Activated naive CD8-positive, alpha-beta T cell treated with anti-CD3 and anti-CD28 coated beads for 36 hours (primary cell): ENCODE measurements around the gene SMURF1. TPM values are rescaled to one million over a fixed set of nuclear protein-coding genes. Genes with fewer than 3 reads are reported as not detected.

ENCODE experiments used
- DNase-seq: peaks from one replicate; pipeline ENCODE4 v3.0.0; 2021
- H3K27ac Mint-ChIP-seq: one replicate; pipeline ENCODE4 v1.8.0; 2022; ENCODE audit warnings: mild to moderate bottlenecking, moderate library complexity, mixed read lengths
- H3K27me3 Mint-ChIP-seq: one replicate; pipeline ENCODE4 v1.8.0; 2022; ENCODE audit warnings: mild to moderate bottlenecking, mixed read lengths
- H3K36me3 Mint-ChIP-seq: one replicate; pipeline ENCODE4 v1.8.0; 2021; ENCODE audit warnings: mild to moderate bottlenecking, mixed read lengths
- H3K4me1 Mint-ChIP-seq: one replicate; pipeline ENCODE4 v1.8.0; 2021; ENCODE audit warnings: mixed read lengths
- H3K4me3 Mint-ChIP-seq: one replicate; pipeline ENCODE4 v1.8.0; 2022; ENCODE audit warnings: mild to moderate bottlenecking, moderate library complexity, mixed read lengths
- H3K9me3 Mint-ChIP-seq: one replicate; pipeline ENCODE4 v1.8.0; 2022; ENCODE audit warnings: mixed read lengths
- total RNA-seq, 2 experiments: library from RNA; stranded (reverse); gene quantifications; one replicate each; pipeline ENCODE4 v1.2.3, GENCODE V29; 2021

The SMURF1 gene
- total RNA-seq, 2 experiments from 2014 or later, result 12.3 TPM

DNA sequence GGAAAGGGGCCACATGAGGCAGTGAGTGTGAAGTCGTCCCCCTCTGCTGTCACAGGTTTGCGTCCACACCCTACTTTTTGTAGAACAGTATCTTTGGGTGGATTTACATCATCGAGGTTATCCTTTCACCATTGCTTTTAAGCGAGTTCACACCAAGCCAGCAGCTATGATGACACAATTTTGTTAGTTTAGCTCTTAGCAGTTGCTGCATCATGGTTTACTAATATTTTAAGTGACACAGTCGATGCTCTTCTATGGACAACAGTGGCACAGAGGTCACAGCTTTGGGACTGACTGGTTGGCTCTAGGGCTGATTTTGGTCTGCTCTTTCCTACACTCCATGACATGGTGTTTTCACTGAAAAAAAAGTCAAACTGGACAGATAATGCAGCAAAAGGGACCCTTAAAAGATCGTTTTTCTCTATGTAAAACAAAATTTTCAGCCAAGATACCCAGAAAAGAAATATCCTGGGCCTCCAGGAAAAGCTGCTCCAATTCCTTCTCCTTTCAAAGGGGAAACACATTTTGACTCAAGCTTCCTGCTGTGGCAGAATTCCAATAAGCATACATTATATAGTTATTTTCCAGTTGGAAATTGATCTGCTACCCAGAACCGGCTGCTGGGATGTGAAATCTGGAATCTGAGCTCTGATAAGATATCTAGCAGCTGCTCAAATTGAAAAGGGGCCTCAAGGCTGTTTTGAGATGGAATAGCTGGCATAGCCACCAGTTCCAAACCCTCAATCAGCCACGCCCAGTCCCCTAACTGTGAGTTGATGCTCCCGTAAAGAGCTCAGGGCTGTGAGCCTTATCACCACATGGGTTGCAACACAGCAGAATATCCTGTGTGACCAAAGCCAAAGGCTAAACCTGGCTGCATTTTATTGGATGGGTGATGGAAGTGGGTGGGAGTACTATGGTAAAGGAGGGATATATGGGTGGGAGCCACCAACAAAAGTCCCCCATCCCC lies 114.2 kb downstream of the SMURF1 start:
- peak overlapping the region; percentile 57 for H3K27ac Mint-ChIP-seq
- no peak overlapping the region for H3K4me3 Mint-ChIP-seq
- H3K9me3 Mint-ChIP-seq, result no peaks in the 10 kb centered on the region
- no peak for DNase-seq
- H3K27me3 Mint-ChIP-seq, result no peaks in the 10 kb centered on the region
- peaks cover 4% of the 10 kb centered on the region for H3K4me1 Mint-ChIP-seq
- peaks cover 8% of the 10 kb centered on the region for H3K36me3 Mint-ChIP-seq

DNA sequence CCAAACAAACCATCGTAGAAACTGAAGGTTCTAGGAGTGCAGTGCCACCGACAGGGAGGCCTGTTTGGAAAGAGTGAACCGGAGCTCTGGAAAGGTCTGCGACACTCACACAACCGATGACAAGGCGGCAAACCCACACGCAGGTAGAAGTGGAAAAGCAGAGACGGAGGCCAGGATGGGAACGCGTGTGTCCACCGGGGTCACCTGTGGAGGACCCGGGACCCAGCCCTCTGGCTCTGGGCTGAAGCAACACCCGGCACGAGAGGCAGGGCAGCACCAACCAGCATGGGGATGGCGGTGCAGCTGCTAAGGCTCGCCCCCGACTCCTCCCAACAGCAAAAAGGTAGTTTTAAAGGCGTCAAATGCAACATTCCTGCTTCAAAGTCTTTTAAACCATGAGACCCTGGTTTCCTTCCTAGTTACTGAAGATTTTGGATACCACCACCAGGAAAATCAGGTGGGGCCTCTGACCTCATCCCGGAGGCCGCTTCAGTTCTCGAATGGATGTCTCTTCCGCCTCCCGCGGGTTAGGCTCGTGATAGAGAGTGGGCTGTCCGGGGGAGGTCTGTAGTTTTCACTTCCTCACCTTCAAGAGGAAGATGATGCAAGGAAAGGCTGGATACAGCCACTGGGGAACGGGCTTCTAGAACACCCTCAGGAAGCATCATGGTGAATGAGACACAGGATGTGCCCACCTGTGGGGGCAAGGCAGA lies 115.5 kb downstream of the SMURF1 start:
- Mint-ChIP-seq H3K36me3 (peaks cover 8% of the 10 kb centered on the region), H3K4me1 (peaks cover 4% of the 10 kb centered on the region), H3K9me3 (no peaks in the 10 kb centered on the region), H3K4me3 (no peak overlapping the region), H3K27me3 (no peaks in the 10 kb centered on the region), H3K27ac (peak overlapping the region; percentile 57)
- no peak for DNase-seq

DNA sequence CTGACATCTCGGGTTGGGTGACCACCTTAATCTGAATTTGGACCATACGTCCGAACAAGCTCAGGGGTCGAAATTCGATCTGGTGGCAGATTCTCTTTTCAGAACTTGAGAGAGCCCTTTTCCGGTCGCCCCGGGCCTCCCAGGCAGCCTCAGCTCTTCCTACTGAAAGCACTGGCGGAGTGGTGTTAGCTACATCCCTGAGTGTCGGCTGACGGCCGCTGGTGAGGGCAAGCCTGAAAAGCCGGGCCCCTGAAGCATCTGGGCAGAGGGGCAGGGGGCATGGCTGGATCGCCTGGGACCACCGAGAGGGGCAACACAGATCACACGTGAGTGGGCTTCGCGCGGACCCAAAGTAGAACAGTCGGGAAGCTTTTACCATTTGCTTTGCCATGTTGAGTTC lies 116.1 kb downstream of the SMURF1 start:
- Mint-ChIP-seq H3K27me3 (no peaks in the 10 kb centered on the region), H3K4me3 (no peak overlapping the region), H3K27ac (no peak overlapping the region), H3K9me3 (no peaks in the 10 kb centered on the region), H3K36me3 (peaks cover 14% of the 10 kb centered on the region), H3K4me1 (peaks cover 4% of the 10 kb centered on the region)
- no peak for DNase-seq

DNA sequence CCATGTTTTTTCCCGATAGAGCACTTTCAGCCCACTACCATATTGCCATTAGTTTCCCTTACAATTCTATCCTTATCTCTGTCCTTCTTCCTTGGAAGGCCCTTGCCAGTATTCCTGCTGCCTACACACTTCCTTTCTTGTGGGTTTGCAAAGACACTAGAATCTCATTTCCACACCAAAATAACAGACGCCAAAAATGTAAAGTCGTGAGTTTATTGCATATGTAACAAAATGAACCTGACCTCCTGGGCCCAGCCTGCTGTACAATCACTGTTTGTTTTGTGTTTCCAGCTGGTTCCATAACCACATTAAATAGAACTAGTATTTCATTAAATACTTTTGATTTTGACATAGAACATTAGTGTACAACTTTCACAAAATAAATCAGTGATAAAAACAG lies 116.7 kb downstream of the SMURF1 start:
- H3K36me3 Mint-ChIP-seq, result peaks cover 15% of the 10 kb centered on the region
- H3K4me1 Mint-ChIP-seq, result peaks cover 4% of the 10 kb centered on the region
- no peak overlapping the region for H3K4me3 Mint-ChIP-seq
- H3K9me3 Mint-ChIP-seq, result no peaks in the 10 kb centered on the region
- no peaks in the 10 kb centered on the region for H3K27me3 Mint-ChIP-seq
- DNase-seq, result no peak
- H3K27ac Mint-ChIP-seq, result peak overlapping the region; percentile 49

DNA sequence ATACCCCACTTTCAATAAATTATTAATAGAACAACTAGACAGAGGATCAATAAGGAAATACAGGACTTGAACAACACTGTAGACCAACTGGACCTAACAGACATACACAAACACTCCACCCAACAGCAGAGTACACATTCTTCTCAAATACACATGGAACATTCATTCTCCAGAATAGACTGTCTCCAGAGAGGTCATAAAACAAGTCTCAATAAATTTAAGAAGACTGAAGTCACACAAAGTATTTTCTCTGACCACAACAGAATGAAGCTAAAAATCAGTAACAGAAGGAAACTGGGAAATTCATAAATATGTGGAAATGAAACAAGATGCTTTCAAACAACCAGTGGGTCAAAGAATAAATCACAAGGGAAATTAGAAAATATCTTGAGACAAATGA lies 119.8 kb downstream of the SMURF1 start:
- no peak overlapping the region for H3K4me3 Mint-ChIP-seq
- H3K27me3 Mint-ChIP-seq, result no peaks in the 10 kb centered on the region
- H3K9me3 Mint-ChIP-seq, result no peaks in the 10 kb centered on the region
- no peak for DNase-seq
- no peak overlapping the region for H3K27ac Mint-ChIP-seq
- peaks cover 4% of the 10 kb centered on the region for H3K4me1 Mint-ChIP-seq
- peaks cover 31% of the 10 kb centered on the region for H3K36me3 Mint-ChIP-seq

DNA sequence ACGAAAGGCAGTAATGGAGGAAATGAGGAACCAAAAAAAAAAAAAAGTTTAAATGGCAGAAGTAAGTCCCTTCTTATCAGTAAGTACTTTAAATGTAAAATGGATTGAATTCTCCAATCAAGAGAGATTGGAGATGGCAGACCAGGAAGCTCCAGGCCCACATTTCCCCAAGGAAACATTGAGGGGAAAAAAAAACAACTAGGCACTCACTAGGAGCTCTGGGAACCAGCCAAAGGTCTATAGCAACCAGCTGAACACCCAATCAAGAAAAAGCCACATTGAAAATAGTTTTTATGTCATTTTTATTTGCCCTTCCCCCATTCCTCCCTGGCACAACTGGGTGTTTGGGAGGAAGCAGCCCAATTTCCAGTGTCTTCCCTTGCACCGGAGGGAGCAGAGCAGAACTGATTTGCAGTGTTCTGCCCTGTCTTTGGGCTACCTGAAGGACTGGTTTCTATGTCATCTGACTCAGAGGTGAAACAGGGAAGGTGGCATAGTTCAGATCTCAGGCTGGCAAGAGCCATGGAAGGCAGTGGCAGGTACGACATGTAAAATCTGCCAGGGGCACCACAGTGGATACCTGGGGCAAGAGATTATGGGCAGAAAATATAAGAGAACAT lies 121.9 kb downstream of the SMURF1 start:
- Mint-ChIP-seq H3K4me1 (no peaks in the 10 kb centered on the region), H3K27ac (no peak overlapping the region), H3K27me3 (no peaks in the 10 kb centered on the region), H3K9me3 (no peaks in the 10 kb centered on the region), H3K36me3 (peaks cover 34% of the 10 kb centered on the region), H3K4me3 (no peak overlapping the region)
- DNase-seq, result no peak

DNA sequence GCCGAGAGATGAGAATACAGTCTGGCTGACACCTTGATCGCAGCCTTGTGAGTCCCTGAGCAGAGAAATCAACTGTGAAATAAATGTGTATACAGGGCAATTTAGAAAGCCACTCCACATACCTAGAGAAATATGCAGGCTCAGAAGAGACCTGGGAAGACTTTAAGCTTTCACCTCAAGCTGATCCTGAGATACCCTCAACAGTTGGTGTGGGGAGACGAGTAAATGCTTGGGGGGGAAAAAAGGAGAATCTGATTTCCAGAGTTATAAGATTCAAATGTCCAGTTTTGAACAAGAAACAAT lies 123.5 kb downstream of the SMURF1 start:
- Mint-ChIP-seq H3K4me3 (no peak overlapping the region), H3K4me1 (peaks cover 2% of the 10 kb centered on the region), H3K27ac (no peak overlapping the region)

DNA sequence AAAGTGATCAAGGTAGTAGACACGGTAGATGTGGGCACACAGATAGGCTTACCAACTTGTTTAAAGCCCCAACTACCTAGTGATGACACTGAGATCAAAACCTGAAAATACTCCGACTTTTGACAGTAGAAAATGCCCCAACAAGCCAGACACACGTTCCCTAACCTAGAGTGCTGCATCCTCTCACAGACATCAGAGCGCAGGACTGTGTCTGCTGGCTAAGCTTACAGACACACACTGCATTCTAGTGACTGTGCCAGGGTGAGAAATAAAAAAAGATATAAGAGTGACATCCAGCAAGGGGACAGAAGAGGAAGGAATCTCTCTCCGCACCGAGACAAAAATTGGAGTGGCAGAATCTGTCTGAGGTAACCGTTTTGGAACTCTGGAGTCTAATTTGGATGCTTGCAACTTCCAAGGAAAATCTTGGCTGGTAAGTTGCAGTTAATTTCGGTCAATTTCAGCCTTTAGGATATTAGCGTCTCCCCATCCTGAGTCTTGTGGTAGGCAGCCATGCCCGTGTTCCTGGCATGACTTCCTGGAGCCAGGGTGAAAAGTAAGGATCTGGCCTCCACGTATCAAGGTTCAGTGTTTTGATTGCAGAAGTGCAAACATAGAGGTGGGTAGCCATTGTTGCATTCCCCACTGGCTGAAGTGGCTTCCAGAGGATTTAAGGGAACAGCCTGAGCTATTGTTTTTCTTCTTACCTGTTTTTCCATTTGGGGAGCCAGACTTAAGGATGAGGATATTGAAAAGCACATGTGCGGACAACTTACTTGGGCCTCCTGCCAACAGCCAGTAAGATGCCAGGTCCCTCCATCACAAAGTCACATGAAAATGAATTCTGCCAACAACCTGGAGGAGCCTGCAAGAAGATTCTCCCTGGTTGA lies 124.1 kb downstream of the SMURF1 start:
- H3K27me3 Mint-ChIP-seq, result no peaks in the 10 kb centered on the region
- peaks cover 2% of the 10 kb centered on the region for H3K4me1 Mint-ChIP-seq
- H3K4me3 Mint-ChIP-seq, result no peak overlapping the region
- no peak for DNase-seq
- no peaks in the 10 kb centered on the region for H3K9me3 Mint-ChIP-seq
- peaks cover 53% of the 10 kb centered on the region for H3K36me3 Mint-ChIP-seq
- no peak overlapping the region for H3K27ac Mint-ChIP-seq

More for the DNA sequence above, 123.5 kb downstream of the SMURF1 start:
- H3K9me3 Mint-ChIP-seq, result no peaks in the 10 kb centered on the region
- peaks cover 48% of the 10 kb centered on the region for H3K36me3 Mint-ChIP-seq
- no peaks in the 10 kb centered on the region for H3K27me3 Mint-ChIP-seq
- DNase-seq, result no peak

DNA sequence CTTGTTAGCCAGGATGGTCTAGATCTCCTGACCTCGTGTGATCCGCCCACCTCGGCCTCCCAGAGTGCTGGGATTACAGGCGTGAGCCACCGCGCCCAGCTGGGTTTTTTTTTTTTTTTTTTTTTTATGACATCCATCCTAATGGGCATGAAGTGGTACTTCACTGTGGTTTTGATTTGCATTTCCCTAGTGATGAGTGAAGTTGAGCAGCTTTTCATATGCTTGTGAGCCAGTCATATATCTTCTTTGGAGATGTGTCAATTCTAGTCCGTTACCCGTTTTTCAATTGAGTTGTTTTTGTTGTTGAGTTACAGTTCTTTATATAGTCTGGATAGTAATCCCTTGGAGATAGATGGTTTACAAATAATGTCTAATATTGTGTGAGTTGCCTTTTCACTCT lies 127.7 kb downstream of the SMURF1 start:
- DNase-seq, result no peak
- H3K27ac Mint-ChIP-seq, result no peak overlapping the region
- H3K4me1 Mint-ChIP-seq, result peaks cover 2% of the 10 kb centered on the region
- peaks cover 63% of the 10 kb centered on the region for H3K36me3 Mint-ChIP-seq
- no peaks in the 10 kb centered on the region for H3K9me3 Mint-ChIP-seq
- no peak overlapping the region for H3K4me3 Mint-ChIP-seq
- H3K27me3 Mint-ChIP-seq, result no peaks in the 10 kb centered on the region

DNA sequence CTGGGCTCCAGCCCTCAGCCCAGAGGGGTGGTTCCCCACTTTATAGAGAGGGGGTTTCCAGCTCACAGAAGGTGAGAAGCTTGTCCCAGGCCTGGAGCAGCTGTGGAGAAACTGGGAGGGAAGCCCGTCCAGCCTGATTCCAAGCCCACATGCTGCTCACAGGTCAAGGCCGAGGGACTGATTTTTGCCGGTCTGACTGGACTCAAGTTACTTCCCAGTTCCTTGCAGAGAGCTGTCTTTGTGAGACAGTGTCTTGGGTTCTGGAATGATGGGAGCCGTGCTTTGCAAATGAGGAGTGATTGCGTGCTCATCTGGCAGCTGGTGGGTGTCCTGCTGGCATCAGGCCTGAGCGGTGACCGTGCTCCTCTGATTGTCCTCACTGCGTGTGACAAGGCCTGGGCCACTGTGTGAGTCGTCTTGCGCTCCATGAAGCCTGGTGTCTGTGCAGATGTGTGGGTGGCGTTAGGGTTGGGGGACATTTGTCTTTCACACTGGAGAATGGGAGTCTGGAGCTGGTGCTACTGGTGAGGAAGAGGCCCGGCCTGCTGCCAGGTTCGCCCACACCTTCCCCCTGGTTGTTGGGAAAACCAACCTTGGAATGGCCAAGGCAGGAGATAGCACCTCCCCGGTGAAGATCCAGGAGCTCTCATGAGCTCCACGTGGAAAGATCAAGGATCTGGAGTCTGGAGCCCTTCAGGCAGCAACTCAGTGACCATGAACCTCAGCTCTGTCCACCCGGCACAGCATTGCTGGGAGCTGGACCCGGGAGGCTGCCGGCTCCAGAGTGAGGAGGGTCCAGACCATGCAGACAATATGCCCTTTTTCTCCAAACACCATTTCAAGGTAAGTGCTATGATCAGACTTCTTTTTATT lies 129.6 kb downstream of the SMURF1 start:
- H3K27me3 Mint-ChIP-seq, result no peaks in the 10 kb centered on the region
- no peak for DNase-seq
- peaks cover 63% of the 10 kb centered on the region for H3K36me3 Mint-ChIP-seq
- H3K4me1 Mint-ChIP-seq, result peaks cover 2% of the 10 kb centered on the region
- H3K9me3 Mint-ChIP-seq, result no peaks in the 10 kb centered on the region
- H3K27ac Mint-ChIP-seq, result no peak overlapping the region
- no peak overlapping the region for H3K4me3 Mint-ChIP-seq

DNA sequence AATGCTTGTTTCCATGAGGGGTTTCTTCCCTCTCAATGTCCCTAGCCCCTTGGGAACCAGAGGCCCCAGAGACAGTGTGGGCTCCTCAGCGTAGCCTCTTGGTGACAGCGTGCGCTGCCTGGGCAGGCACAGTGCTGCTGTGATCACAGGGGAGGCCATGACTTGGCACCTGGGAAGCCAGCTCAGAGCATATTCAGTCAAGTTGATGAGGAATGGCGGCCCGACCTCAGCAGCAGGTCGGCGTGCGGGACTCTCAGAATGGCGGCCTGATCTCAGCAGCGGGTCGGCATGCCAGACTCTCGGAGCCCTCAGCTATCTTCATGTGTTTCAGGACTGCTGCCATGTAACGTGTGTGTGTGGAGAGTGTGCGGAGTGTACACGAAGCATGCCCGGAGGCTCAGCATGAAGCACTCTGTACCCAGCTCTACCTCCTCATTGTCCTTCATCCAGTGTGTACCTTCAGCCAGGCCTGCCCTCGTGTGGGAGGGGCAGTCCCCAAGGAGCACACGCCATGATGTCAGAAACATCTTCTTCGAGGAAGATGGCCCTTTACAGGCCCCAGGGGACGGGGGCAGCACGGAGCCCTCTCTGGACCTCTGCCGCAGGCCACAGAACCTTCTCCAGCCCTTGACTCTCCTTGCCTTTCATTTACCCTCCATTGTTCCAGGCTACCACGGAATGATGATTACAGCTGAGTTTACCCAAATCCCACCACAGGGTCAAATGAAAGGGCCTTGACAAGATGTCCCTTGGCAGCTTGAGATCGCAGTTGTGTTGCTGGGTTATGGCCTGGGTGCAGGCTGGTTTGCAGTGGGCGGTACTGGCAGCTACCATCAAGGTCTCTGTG lies 130.4 kb downstream of the SMURF1 start:
- DNase-seq, result no peak
- H3K4me1 Mint-ChIP-seq, result peaks cover 2% of the 10 kb centered on the region
- no peak overlapping the region for H3K27ac Mint-ChIP-seq
- H3K4me3 Mint-ChIP-seq, result no peak overlapping the region
- peaks cover 58% of the 10 kb centered on the region for H3K36me3 Mint-ChIP-seq
- no peaks in the 10 kb centered on the region for H3K27me3 Mint-ChIP-seq
- H3K9me3 Mint-ChIP-seq, result no peaks in the 10 kb centered on the region

DNA sequence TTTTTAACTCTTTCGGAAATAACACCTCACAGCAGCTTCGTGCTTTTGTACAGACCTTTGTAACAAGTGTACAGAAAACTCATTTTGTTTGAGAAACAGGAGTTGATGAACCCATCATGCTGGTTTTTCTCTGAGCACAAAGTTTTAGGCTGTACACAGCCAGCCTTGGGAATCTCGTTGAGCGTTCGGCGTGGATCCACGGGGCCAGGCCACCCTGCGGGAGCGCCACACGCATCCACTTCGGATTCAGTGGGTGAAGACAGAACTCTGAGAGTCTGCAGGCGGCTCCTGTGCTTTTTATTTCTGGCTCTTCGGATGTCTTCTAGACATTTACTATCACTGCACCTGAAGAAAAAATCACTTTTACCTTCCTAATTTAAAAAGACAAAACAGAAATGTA lies 131.2 kb downstream of the SMURF1 start:
- H3K9me3 Mint-ChIP-seq, result no peaks in the 10 kb centered on the region
- no peak for DNase-seq
- no peaks in the 10 kb centered on the region for H3K27me3 Mint-ChIP-seq
- no peak overlapping the region for H3K27ac Mint-ChIP-seq
- peaks cover 2% of the 10 kb centered on the region for H3K4me1 Mint-ChIP-seq
- peaks cover 57% of the 10 kb centered on the region for H3K36me3 Mint-ChIP-seq
- H3K4me3 Mint-ChIP-seq, result no peak overlapping the region

DNA sequence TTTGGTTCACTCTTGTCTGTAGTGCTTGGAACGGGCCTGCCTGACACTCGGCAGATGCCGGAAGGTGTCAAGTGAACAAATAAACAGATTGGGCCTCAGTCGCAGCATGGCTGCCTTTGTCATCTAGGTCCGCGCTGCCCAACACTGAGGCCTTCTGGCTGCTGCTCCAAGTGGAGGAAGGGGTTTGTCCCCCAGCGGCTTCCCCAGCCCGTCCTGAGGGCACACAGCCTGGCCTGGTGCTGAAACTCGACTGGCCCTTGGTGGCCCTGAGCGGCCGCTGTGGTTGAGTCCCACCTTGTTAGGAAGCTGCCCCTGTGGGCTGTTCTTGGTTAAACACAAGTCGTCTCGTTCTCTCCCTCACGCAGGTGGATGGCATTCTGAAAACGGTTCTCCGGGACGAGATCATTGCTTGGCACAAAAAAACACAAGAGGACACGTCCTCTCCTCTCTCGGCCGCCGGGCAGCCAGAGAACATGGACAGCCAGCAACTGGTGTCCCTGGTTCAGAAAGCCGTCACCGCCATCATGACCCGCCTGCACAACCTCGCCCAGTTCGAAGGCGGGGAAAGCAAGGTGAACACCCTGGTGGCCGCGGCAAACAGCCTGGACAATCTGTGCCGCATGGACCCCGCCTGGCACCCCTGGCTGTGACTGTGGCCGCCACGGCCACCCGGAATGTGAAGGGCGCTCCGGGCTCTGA lies 132.1 kb downstream of the SMURF1 start:
- Mint-ChIP-seq H3K27ac (no peak overlapping the region), H3K4me1 (peaks cover 2% of the 10 kb centered on the region), H3K27me3 (no peaks in the 10 kb centered on the region), H3K9me3 (no peaks in the 10 kb centered on the region), H3K4me3 (no peak overlapping the region), H3K36me3 (peaks cover 50% of the 10 kb centered on the region)
- DNase-seq, result no peak
